PC-3 (cell line): ENCODE data around the gene PITX1.

Experiments
- CTCF ChIP-seq: fragments of 300-600 bp; sonication (generic); conservative IDR thresholded peaks from 2 replicates; pipeline ENCODE4 v1.5.1; 2017; ENCODE audit warnings: antibody characterized with exemption, low read depth, mild to moderate bottlenecking, low read length
- EZH2 ChIP-seq: fragments of 300-600 bp; sonication (generic); IDR thresholded peaks from one replicate; pipeline ENCODE4 v1.6.1; 2017; ENCODE audit warnings: antibody characterized with exemption, mild to moderate bottlenecking, low read length; ENCODE audit not compliant: unreplicated experiment
- EZH2phosphoT487 ChIP-seq: fragments of 300-600 bp; sonication (generic); IDR thresholded peaks from 2 replicates; pipeline ENCODE4 v1.6.1; 2018; ENCODE audit warnings: mild to moderate bottlenecking, antibody characterized with exemption, low read length, borderline replicate concordance

DNA sequence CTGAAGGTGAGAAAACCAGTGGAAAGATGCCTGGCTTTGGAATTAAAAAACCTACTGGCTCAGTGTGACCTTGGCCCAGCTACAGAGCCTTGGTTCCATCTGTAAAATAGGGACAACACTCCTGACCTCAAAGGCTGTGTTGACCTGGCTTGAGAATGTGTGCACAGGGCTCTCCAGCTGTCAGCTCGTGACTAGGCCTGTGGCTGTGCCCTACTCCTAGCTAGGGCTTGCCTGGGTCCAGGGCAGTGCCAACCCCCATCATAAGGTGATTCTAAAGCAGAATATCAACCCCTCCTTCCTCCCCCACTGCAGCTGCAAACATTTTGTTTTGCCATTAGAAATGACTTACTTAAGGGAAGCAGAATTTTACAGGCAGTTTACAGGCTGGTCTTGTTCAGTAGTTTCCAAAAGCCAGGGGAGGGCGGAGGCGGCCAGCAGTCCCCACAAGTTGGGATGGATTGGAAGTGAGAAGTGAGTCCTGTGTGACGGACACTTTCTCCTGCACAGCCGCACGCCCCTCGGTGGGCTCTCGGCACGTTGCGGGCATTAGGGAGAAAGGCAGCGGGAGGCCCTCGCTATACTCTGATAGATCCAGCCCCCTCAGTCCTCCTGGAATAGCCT, 7.3 kb downstream of the PITX1 start:
- no peak for TF ChIP-seq EZH2
- no peak for TF ChIP-seq CTCF
- no peak for TF ChIP-seq EZH2phosphoT487
